Karpas-422 (cell line): ENCODE data around the gene KIF1A. TPM values are rescaled to one million over a fixed set of nuclear protein-coding genes. Genes with fewer than 3 reads are reported as not detected.

Source experiments
- DNase-seq: peaks from one replicate; pipeline ENCODE4 v3.0.0-alpha.2; 2015
- H2AFZ ChIP-seq: fragments of 200-600 bp; sonication (generic); 2 replicates; pipeline ENCODE4 v1.6.1; 2014; ENCODE audit warnings: antibody characterized with exemption, low read length, mixed read lengths
- H3K27ac ChIP-seq: fragments of 200-600 bp; sonication (generic); 2 replicates; pipeline ENCODE4 v1.5.1; 2014; ENCODE audit warnings: mild to moderate bottlenecking, low read length, moderate library complexity
- H3K27me3 ChIP-seq: fragments of 200-600 bp; sonication (generic); 2 replicates; pipeline ENCODE4 v1.6.1; 2014; ENCODE audit warnings: low read length, mixed read lengths
- H3K36me3 ChIP-seq: fragments of 200-600 bp; sonication (generic); 2 replicates; pipeline ENCODE4 v1.6.1; 2014; ENCODE audit warnings: low read length, mixed read lengths; ENCODE audit not compliant: insufficient read depth
- H3K4me1 ChIP-seq: fragments of 200-600 bp; sonication (generic); 2 replicates; pipeline ENCODE4 v1.6.1; 2014; ENCODE audit warnings: mild to moderate bottlenecking, low read length, mixed read lengths
- H3K4me2 ChIP-seq: fragments of 200-600 bp; sonication (generic); 2 replicates; pipeline ENCODE4 v1.6.1; 2014; ENCODE audit warnings: low read length, low read depth, mild to moderate bottlenecking; ENCODE audit not compliant: poor library complexity, severe bottlenecking
- H3K4me3 ChIP-seq: fragments of 200-600 bp; sonication (generic); 2 replicates; pipeline ENCODE4 v1.5.1; 2014; ENCODE audit warnings: mild to moderate bottlenecking, antibody characterized with exemption, low read length, mixed read lengths
- H3K79me2 ChIP-seq: fragments of 200-600 bp; sonication (generic); 2 replicates; pipeline ENCODE4 v1.6.1; 2014; ENCODE audit warnings: mild to moderate bottlenecking, low read length, mixed read lengths
- H3K9ac ChIP-seq: fragments of 200-600 bp; sonication (generic); 2 replicates; pipeline ENCODE4 v1.6.0; 2014; ENCODE audit warnings: low read length
- H3K9me2 ChIP-seq: fragments of 200-600 bp; sonication (generic), shearing (Covaris generic); replicated peaks from 2 replicates; pipeline ENCODE4 v1.6.0; 2014; ENCODE audit warnings: mild to moderate bottlenecking, low read length, moderate library complexity; ENCODE audit not compliant: insufficient read depth
- H3K9me3 ChIP-seq: fragments of 300-700, 200-600 bp; sonication (generic); 2 replicates; pipeline ENCODE4 v1.6.1; 2014; ENCODE audit warnings: low read length, mixed read lengths
- H4K20me1 ChIP-seq: fragments of 200-600 bp; sonication (generic); 2 replicates; pipeline ENCODE4 v1.6.1; 2014; ENCODE audit warnings: mild to moderate bottlenecking, antibody characterized with exemption, low read length, low read depth; ENCODE audit not compliant: insufficient read depth
- total RNA-seq: library from RNA; depleted of rRNA; stranded (reverse); fragments of >200 nt; shearing (Covaris generic); gene quantifications from 2 replicates; pipeline ENCODE4 v1.2.3, GENCODE V29; 2014; ENCODE audit warnings: low replicate concordance

KIF1A gene
- total RNA-seq, 1 experiment from 2014 or later = not detected

DNA sequence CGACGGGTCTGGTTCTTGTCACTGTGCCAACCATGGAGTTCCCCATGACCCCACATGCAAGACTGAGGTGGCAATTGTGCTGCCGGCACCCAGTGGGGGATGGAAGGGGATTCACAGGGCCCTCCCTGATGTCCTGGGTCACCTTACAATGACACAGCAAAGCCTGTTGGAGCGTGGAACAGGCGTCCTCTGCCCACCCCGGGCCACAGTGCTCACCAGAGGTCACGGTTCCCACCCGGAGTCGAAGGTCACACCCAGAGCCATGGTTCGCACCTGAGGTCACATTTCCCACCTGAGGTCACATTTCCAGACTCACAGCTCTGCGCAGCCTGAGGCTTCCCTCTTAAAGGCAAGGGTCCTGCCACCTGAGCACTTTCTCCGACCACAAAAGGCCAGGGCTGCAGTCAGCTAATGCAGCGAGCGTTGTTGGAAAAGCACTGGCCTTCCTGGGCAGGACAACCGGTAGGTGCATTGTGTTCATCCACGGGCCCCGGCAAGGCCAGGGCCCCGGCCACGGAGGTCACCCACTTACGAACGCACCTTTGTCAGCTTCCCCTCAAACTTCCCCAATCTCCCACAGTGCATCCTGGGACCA, 24.0 kb downstream of the KIF1A start:
- Histone ChIP-seq H3K9me3 (no peaks in the 10 kb centered on the region), H3K4me3 (no peak overlapping the region), H3K27ac (no peak overlapping the region), H3K4me1 (no peaks in the 10 kb centered on the region), H3K9ac (no peak overlapping the region), H3K4me2 (no peak overlapping the region), H2AFZ (no peak overlapping the region), H3K9me2 (no peaks in the 10 kb centered on the region), H4K20me1 (no peaks in the 10 kb centered on the region), H3K27me3 (no peaks in the 10 kb centered on the region), H3K36me3 (no peaks in the 10 kb centered on the region), H3K79me2 (no peaks in the 10 kb centered on the region)
- no peak for DNase-seq

DNA sequence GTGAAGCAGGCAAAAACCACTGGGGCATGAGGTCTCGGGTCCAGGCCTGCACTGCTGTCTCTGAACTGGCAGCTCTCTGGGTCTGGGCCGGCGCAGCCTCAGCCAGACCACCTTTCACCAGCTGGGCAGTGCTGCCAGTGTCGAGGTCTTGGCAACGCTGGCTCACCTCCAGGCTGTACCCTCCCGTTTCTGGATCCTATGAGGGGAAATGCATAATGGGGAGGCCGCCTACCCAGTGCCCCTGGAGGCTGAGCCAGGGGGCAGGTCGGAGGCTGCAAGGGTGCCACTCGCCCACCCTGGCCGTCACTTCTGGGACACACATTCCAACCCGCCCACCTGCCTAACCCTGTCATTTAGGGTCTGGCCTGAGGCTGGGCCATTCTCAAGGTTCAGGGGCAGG, 24.6 kb downstream of the KIF1A start:
- DNase-seq = no peak
- no peak overlapping the region for H3K4me3 ChIP-seq
- H3K27me3 ChIP-seq = no peaks in the 10 kb centered on the region

DNA sequence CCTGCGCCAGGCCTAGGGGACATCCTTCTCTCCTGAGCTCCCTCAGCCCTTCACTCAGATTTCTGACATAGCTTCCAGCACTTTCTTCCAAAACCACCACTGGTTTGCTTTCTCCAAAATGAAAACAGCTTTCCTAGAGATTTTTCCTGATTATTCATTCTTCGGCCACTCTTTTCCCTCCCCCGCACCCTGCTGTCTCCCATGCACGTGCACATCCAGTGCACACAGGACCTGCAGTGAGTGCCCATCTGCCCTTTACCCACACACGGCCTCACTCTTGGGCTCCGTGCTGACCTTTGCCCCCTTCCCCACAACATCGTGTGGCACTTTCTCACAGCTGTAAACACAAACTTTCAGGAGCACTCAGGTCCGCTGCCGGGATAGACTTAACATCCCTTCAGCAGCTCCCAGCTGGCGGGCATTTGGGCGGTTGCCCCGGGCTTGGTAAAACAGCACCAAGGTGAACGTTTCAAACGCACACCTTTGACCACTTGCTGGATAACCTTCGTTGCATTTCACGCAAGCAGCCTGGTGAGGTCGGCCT, 25.8 kb downstream of the KIF1A start:
- no peaks in the 10 kb centered on the region for H3K9me2 ChIP-seq
- no peak overlapping the region for H3K9ac ChIP-seq
- no peaks in the 10 kb centered on the region for H3K9me3 ChIP-seq
- no peaks in the 10 kb centered on the region for H3K27me3 ChIP-seq
- H2AFZ ChIP-seq = no peak overlapping the region
- H3K79me2 ChIP-seq = no peaks in the 10 kb centered on the region
- no peaks in the 10 kb centered on the region for H3K36me3 ChIP-seq
- H3K4me1 ChIP-seq = no peaks in the 10 kb centered on the region
- no peak overlapping the region for H3K27ac ChIP-seq
- no peak overlapping the region for H3K4me3 ChIP-seq
- H3K4me2 ChIP-seq = no peak overlapping the region
- DNase-seq = no peak
- no peaks in the 10 kb centered on the region for H4K20me1 ChIP-seq

More for the DNA sequence above, 24.6 kb downstream of the KIF1A start:
- Histone ChIP-seq H3K9me3 (no peaks in the 10 kb centered on the region), H3K9ac (no peak overlapping the region), H3K4me2 (no peak overlapping the region), H3K9me2 (no peaks in the 10 kb centered on the region), H3K27ac (no peak overlapping the region), H4K20me1 (no peaks in the 10 kb centered on the region), H3K79me2 (no peaks in the 10 kb centered on the region), H2AFZ (no peak overlapping the region), H3K36me3 (no peaks in the 10 kb centered on the region), H3K4me1 (no peaks in the 10 kb centered on the region)

DNA sequence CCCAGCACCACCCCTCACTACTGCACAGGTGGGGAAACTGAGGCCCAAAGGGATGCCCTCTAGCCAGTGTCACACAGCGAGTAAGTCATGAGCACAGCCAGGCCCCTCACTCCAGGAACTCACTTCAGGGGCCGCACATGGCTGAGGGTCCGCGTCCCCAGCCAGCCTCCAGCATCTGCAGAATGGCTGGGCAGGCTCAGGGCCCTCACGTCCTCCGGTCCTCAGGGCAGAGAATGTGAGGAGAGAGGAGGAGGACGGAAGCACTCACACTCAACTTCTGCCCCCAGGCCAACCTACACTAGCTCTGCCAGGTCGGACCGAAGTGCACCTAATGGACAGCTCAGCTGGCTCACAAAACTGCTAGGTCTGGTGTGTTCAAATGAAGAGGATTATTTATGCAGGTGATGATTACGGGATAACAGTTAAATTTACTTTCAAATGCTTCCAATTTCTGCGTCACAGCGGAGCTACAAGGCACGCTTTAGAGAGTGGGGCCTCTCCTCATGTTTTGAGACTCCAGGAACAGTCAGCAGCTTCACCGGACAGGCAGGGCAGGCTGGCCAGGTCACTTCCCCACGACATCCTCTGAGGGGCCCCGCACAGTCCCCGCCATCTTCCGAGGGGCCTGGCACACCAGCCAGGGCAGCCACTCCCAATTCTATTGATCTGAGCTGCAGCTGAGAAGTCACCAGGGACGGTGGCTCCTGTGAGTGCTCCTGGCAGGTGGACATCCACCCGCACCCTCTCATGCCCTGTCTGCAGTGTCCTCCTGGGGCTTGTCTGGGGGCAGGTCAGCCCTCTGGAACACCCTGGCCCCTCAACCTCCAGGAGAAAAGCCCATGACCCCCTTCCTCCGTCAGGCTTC, 26.5 kb downstream of the KIF1A start:
- no peaks in the 10 kb centered on the region for H3K9me2 ChIP-seq

DNA sequence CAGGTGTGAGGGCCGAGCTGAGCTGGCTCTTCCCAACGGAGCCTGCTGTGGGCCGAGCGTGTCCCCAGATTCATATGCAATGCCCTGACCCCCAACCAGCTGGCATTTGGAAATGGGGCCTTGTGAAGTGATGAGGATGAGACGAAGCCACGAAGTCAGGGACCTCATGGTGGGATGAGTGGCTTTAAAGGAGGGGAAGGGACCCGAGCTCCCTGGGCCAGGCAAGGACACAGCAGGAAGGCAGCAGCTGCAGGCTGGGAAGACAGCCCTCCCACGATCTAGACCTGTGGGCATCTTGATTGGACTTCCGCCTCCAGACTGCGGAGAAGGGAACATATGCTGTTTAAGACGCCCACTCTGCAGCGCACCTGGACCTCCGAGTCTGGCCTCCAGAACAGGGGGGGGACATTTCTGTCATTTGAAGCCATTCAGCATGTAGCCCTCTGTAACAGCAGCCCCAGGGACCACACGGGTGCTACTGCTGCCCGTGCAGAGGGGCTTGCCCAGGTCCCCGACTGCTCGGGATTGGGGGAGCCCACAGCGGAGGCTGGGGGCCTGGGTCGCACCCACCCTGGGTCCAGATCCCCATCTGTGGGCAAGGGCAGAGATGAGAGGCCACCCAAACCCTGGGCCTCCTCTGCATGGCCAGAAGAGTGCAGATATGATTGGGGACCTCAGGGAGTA, 27.2 kb downstream of the KIF1A start:
- Histone ChIP-seq H3K4me1 (no peaks in the 10 kb centered on the region), H3K9me2 (no peaks in the 10 kb centered on the region), H2AFZ (no peak overlapping the region), H3K79me2 (no peaks in the 10 kb centered on the region), H3K9ac (no peak overlapping the region), H3K27ac (no peak overlapping the region), H3K9me3 (no peaks in the 10 kb centered on the region), H3K27me3 (no peaks in the 10 kb centered on the region), H3K36me3 (no peaks in the 10 kb centered on the region), H4K20me1 (no peaks in the 10 kb centered on the region), H3K4me3 (no peak overlapping the region), H3K4me2 (no peak overlapping the region)
- no peak for DNase-seq

More for the DNA sequence above, 26.5 kb downstream of the KIF1A start:
- H3K27me3 ChIP-seq = no peaks in the 10 kb centered on the region
- no peaks in the 10 kb centered on the region for H3K79me2 ChIP-seq
- H3K4me1 ChIP-seq = no peaks in the 10 kb centered on the region
- no peak overlapping the region for H3K9ac ChIP-seq
- no peak for DNase-seq
- no peaks in the 10 kb centered on the region for H3K9me3 ChIP-seq
- no peak overlapping the region for H3K27ac ChIP-seq
- H3K4me3 ChIP-seq = no peak overlapping the region
- no peak overlapping the region for H3K4me2 ChIP-seq
- no peaks in the 10 kb centered on the region for H4K20me1 ChIP-seq
- H3K36me3 ChIP-seq = no peaks in the 10 kb centered on the region
- no peak overlapping the region for H2AFZ ChIP-seq

DNA sequence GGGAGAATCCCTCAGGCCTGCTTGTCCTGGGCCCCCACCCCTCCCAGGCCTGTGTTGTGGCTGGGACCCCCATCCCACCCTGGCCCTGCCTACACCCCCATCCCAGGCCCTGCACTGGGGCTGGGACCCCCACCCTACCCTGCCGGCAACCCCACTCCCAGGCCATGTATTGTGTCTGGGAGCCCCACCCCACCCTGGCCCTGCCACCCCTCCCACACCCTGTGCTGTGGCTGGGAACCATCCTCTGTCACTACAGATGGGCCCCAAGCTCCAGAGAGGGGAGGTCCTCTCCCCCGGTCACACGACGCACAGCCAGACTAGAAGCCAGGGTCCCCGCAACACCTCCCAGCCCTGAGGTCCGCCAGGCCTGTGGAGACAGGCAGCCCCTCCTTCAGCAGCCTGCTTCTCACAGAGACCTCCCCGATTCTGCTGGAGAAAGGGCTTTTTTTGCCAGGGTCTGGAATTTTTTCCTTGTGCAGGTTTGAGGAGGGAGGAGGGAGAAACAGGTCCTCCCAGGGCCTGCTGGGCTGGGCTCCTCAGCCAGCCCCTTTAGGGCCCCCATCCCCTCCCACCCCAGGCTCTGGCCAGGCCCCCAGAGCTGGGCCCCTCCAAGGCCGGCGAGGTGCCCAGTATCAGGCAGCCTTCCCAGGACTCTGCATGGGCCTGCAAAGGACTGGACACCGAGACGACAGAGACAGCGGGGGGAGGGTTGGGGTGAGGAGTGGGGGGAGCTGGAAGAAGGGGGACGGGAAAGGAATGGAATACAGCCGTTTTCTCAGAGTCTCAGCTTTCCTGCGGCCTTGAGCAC, 28.0 kb downstream of the KIF1A start:
- Histone ChIP-seq H3K4me2 (no peak overlapping the region), H3K27ac (no peak overlapping the region), H3K79me2 (no peaks in the 10 kb centered on the region), H4K20me1 (no peaks in the 10 kb centered on the region), H3K36me3 (no peaks in the 10 kb centered on the region), H3K27me3 (no peaks in the 10 kb centered on the region), H3K9ac (no peak overlapping the region), H2AFZ (no peak overlapping the region), H3K9me3 (no peaks in the 10 kb centered on the region), H3K4me1 (no peaks in the 10 kb centered on the region), H3K9me2 (no peaks in the 10 kb centered on the region), H3K4me3 (no peak overlapping the region)
- DNase-seq = no peak

DNA sequence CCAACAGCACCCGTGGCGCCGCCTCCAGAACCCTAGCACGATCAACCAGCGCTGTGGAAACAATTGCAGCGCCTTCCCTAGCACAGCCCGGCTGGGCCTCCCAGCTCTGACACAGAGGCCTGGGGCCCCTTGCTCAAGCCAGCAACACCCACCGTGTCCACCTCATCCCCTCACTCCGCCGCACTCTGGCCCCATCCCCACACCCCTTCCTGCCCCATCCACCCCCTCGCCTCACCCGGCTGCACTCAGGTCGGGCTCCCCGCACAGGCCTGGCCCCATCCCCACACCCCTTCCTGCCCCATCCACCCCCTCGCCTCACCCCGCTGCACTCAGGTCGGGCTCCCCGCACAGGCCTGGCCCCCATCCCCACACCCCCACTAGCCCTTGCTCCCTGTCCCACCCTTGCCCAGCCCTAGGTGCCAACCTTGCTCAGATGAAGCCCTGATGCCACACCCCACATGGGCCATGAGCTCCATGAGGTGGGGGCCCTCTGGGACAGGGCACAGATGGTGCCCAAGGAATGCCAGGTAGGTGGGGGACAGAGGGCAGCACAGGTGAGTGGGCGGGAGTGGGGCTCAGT, 28.7 kb downstream of the KIF1A start:
- Histone ChIP-seq H2AFZ (no peak overlapping the region), H3K9ac (no peak overlapping the region), H3K4me1 (no peaks in the 10 kb centered on the region), H3K27ac (no peak overlapping the region), H3K9me3 (no peaks in the 10 kb centered on the region), H3K9me2 (no peaks in the 10 kb centered on the region), H3K4me3 (no peak overlapping the region), H4K20me1 (no peaks in the 10 kb centered on the region), H3K27me3 (no peaks in the 10 kb centered on the region), H3K36me3 (no peaks in the 10 kb centered on the region), H3K79me2 (no peaks in the 10 kb centered on the region), H3K4me2 (no peak overlapping the region)
- DNase-seq = no peak
